Stimulated activated CD4-positive, alpha-beta T cell treated with anti-CD3 and anti-CD28 coated beads, Interleukin-4, amount 100 ng/mL, for 24 hours (primary cell): ENCODE data around the gene ZNF485.
"Not testable (repeated sequence)": the region's sequence is repeated elsewhere in the genome, so short reads cannot be mapped to it uniquely, and the experiment has no call there.

Experiments used
- DNase-seq: peaks from one replicate; pipeline ENCODE4 v3.0.0-alpha.2; 2020

The ZNF485 gene

GRCh38 chr10:43607199-43607573 lies 948 bp downstream of the ZNF485 start:
- DNase-seq = no peak

GRCh38 chr10:43610636-43611035 lies 4.4 kb downstream of the ZNF485 start:
- DNase-seq = no peak

GRCh38 chr10:43616697-43617370 lies 10.6 kb downstream of the ZNF485 start:
- no peak for DNase-seq

- DNase-seq = no peak
Measured at GRCh38 chr10:43619368-43619767, 13.1 kb downstream of the ZNF485 start.

- DNase-seq = no peak
Measured at GRCh38 chr10:43622038-43622437, 15.8 kb downstream of the ZNF485 start.

GRCh38 chr10:43623351-43623750 lies 17.1 kb downstream of the ZNF485 start:
- no peak for DNase-seq

GRCh38 chr10:43627942-43628341 lies 21.7 kb downstream of the ZNF485 start:
- DNase-seq = no peak

- DNase-seq = no peak
Measured at GRCh38 chr10:43628956-43629355, 22.7 kb downstream of the ZNF485 start.

- not testable (repeated sequence) for DNase-seq
Measured at GRCh38 chr10:43635816-43636215, 29.6 kb downstream of the ZNF485 start.

- DNase-seq = no peak
Measured at GRCh38 chr10:43640603-43641002, 34.4 kb downstream of the ZNF485 start.

- no peak for DNase-seq
Measured at GRCh38 chr10:43644252-43644651, 38.0 kb downstream of the ZNF485 start.

- DNase-seq = no peak
Measured at GRCh38 chr10:43645866-43646265, 39.6 kb downstream of the ZNF485 start.

- DNase-seq = no peak
Measured at GRCh38 chr10:43647576-43647975, 41.3 kb downstream of the ZNF485 start.

- no peak for DNase-seq
Measured at GRCh38 chr10:43648095-43648397, 41.8 kb downstream of the ZNF485 start.

GRCh38 chr10:43648398-43649184 lies 42.4 kb downstream of the ZNF485 start, which contains the start of gene ZNF32:
TSS of gene ZNF32 (minus strand) at chr10:43648881. CDS start at chr10:43646133, 2,748 bp downstream.
- peak; percentile 81 for DNase-seq

- no peak for DNase-seq
Measured at GRCh38 chr10:43649185-43649523, 42.9 kb downstream of the ZNF485 start.

GRCh38 chr10:43653746-43654145 lies 47.5 kb downstream of the ZNF485 start:
- DNase-seq = no peak

- DNase-seq = no peak
Measured at GRCh38 chr10:43655311-43655710, 49.1 kb downstream of the ZNF485 start.

- DNase-seq = no peak
Measured at GRCh38 chr10:43658227-43658626, 52.0 kb downstream of the ZNF485 start.

- DNase-seq = no peak
Measured at GRCh38 chr10:43665054-43665453, 58.8 kb downstream of the ZNF485 start.

GRCh38 chr10:43666552-43666951 lies 60.3 kb downstream of the ZNF485 start:
- no peak for DNase-seq

GRCh38 chr10:43667317-43667731 lies 61.1 kb downstream of the ZNF485 start:
- DNase-seq = no peak
